ENCODE measurements around the gene STX12.

The STX12 gene

GRCh38 chr1:27762033-27762432 lies 11.0 kb upstream of the STX12 start:
- Histone ChIP-seq H3K4me3 (ENCODE audit: low read depth, low read length) (no peak overlapping the region), H3K36me3 (ENCODE audit: control insufficient read depth in 2 of 2, insufficient read depth in 1 of 2, low read length in 2 of 2) (peaks cover 5 to 18% of the 10 kb centered on the region in 2 experiments; a peak in 2 of 3 replicates), H3K4me1 (ENCODE audit: control insufficient read depth, insufficient read depth, low read length) (no peaks in the 10 kb centered on the region), H3K9me3 (ENCODE audit: control insufficient read depth, insufficient read depth, low read depth, low read length) (no peaks in the 10 kb centered on the region), H3K27ac (ENCODE audit: extremely low read depth, low read depth, low read length) (no peak overlapping the region)
- ChIA-PET POLR2A (interaction anchor here (3.7 kb wide), 1 partner anchor 11 kb away, joined by 17 read pairs; the partner anchor contains the start of gene STX12), CTCF (no interaction called here)
- TF ChIP-seq ZNF18 (tag by site-specific recombination; IDR thresholded peaks at IDR 0.05) (no peak), ZBTB1 (tag by site-specific recombination; IDR thresholded peaks at IDR 0.05) (no peak), REPIN1 (tag by site-specific recombination; IDR thresholded peaks at IDR 0.05; ENCODE audit: low read depth) (no peak), ZNF514 (tag by site-specific recombination; IDR thresholded peaks at IDR 0.05) (no peak), SP7 (tag by site-specific recombination; IDR thresholded peaks at IDR 0.05) (no peak), ZNF677 (tag by site-specific recombination; IDR thresholded peaks at IDR 0.05) (no peak), ZNF175 (tag by site-specific recombination; IDR thresholded peaks at IDR 0.05) (no peak), ZNF184 (tag by site-specific recombination; IDR thresholded peaks at IDR 0.05) (no peak), ZNF521 (tag by site-specific recombination; IDR thresholded peaks at IDR 0.05) (no peak), ZNF596 (tag by site-specific recombination; IDR thresholded peaks at IDR 0.05) (no peak), SP2 (tag by site-specific recombination; IDR thresholded peaks at IDR 0.05) (no peak), ZNF114 (tag by site-specific recombination; IDR thresholded peaks at IDR 0.05) (no peak), ZBTB6 (tag by site-specific recombination; IDR thresholded peaks at IDR 0.05) (no peak), ZBTB11 (tag by site-specific recombination; conservative IDR thresholded peaks at IDR 0.05; ENCODE audit: low read depth) (no peak)

- CTCF ChIA-PET, result interaction anchor here (0.7 to 1.6 kb wide), 2 partner anchors 38 to 606 kb away, joined by 3 to 5 read pairs; partner anchors contain the start of gene FAM76A
- Histone ChIP-seq H3K27ac (ENCODE audit: extremely low read depth, low read depth, low read length) (no peak overlapping the region), H3K4me3 (ENCODE audit: low read depth, low read length) (no peak overlapping the region), H3K9me3 (ENCODE audit: control insufficient read depth, insufficient read depth, low read depth, low read length) (no peaks in the 10 kb centered on the region), H3K4me1 (ENCODE audit: control insufficient read depth, insufficient read depth, low read length) (no peaks in the 10 kb centered on the region), H3K36me3 (ENCODE audit: control insufficient read depth in 2 of 2, insufficient read depth in 1 of 2, low read length in 2 of 2) (peaks cover 5 to 15% of the 10 kb centered on the region in 2 experiments; a peak in 2 of 3 replicates)
- POLR2A ChIA-PET, result interaction anchor here (0.8 to 3.7 kb wide), 2 partner anchors 10 to 60 kb away, joined by 3 to 17 read pairs; partner anchors contain the start of gene STX12
- TF ChIP-seq ZNF449 (tag by site-specific recombination; IDR thresholded peaks at IDR 0.05) (no peak), ZNF596 (tag by site-specific recombination; IDR thresholded peaks at IDR 0.05) (no peak), EGR2 (tag by site-specific recombination; IDR thresholded peaks at IDR 0.05; ENCODE audit: low read depth) (peak; percentile 35; the same call in 1 of the 2 replicates), ZNF274 (IDR thresholded peaks at IDR 0.05; ENCODE audit: low read length) (no peak), ZNF274 (tag by site-specific recombination; IDR thresholded peaks at IDR 0.05; ENCODE audit: borderline replicate concordance) (no peak), ZNF19 (tag by site-specific recombination; IDR thresholded peaks at IDR 0.05; ENCODE audit: low read depth) (no peak), ZBTB17 (tag by site-specific recombination; IDR thresholded peaks at IDR 0.05) (0 out of 2 replicates have a peak, but pooled peaks have one; percentile 26), BCL11B (tag by site-specific recombination; IDR thresholded peaks at IDR 0.05; ENCODE audit: low read depth) (no peak), ZNF10 (tag by site-specific recombination; IDR thresholded peaks at IDR 0.05) (no peak), KLF1 (tag by site-specific recombination; IDR thresholded peaks at IDR 0.05) (peak; percentile 90), ZNF2 (tag by site-specific recombination; IDR thresholded peaks at IDR 0.05) (no peak), ZNF24 (tag by site-specific recombination; IDR thresholded peaks at IDR 0.05) (no peak), ZFHX2 (tag by site-specific recombination; conservative IDR thresholded peaks at IDR 0.05) (0 out of 2 replicates have a peak, but pooled peaks have one; percentile 39), ZIC2 (tag by site-specific recombination; IDR thresholded peaks at IDR 0.05) (no peak)
Observed at GRCh38 chr1:27763358-27763757, 9.7 kb upstream of the STX12 start.

All from HEK293 (cell line).